Purkinje cell (primary cell): ENCODE measurements around the gene OR7G3. TPM values are rescaled to one million over a fixed set of nuclear protein-coding genes. Genes with fewer than 3 reads are reported as not detected.

Experiments used
- polyA plus RNA-seq: library from polyadenylated mRNA; unstranded; fragments of >200 nt; fragmentation: Nextera tagmentation; gene quantifications from 2 replicates; pipeline ENCODE4 v1.2.1, GENCODE V29; 2014

Gene OR7G3
- not detected in 2 replicates for polyA plus RNA-seq

DNA sequence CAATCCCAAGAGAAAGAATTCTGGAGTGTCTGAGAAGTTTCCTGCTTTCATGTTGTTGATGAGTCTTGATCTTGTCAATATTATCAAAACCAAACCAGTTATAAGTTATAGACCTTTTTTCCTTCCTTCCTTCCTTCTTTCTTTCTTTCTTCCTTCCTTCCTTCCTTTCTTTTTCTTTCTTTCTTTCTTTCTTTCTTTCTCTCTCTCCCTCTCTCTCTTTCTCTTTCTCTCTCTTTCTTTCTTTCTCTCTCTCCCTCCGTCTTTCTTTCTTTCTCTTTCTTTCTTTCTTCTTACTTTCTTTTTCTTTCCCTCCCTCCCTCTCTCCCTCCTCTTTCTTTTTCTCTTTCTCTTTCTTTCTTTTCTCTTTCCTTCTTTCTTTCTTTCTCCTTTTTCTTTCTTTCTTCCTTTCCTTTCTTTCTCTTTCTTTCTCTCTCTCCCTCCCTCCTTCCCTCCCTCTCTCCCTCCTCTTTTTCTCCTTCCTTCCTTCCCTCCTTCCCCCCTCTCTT is at the start of gene OR7G3:
TSS of gene OR7G3 (minus strand) at position 51 of the 506 bp plus-strand sequence. CDS start at position 51, 0 bp downstream.

GRCh38 chr19:9140159-9140874 is 13.6 kb upstream of the OR7G3 start, which contains the start of gene ZNF317:
ZNF317 (plus strand) TSS chr19:9140397; CDS start chr19:9156017, 15,620 bp downstream.

GRCh38 chr19:9115307-9115813 is 11.4 kb downstream of the OR7G3 start, which contains the start of gene OR7G1:
OR7G1 (minus strand) TSS chr19:9115763; CDS start chr19:9115763, 0 bp downstream.

DNA sequence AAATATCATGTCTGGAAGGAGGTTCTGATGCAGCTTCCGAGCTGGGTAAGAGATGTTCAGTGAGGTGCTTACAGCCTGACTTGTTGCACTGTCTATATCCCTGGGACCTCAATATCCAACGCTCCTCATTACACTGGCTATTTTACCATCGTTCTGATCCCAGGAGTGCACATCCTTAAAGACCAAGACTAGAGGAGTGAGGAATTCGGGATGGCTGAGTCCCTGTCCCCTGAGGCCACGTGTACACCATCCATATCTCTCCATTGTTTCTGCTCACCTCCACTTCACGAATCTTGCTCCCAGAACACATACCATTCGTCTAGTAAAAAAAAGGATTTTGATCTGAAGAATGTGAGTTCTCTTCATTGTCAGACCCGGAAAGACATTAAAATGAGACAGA is 19.4 kb downstream of the OR7G3 start, which contains the start of gene OR7G2:
TSS of gene OR7G2 (minus strand) at position 101 of the 400 bp plus-strand sequence. CDS start 4,232 bp downstream, outside the sequence.

GRCh38 chr19:9086761-9087160 is 40.0 kb downstream of the OR7G3 start, which contains the start of gene OR1M1:
OR1M1 (plus strand) TSS chr19:9087061; CDS start chr19:9093245, 6,184 bp downstream.

Other genes with a start within 250 kb of the OR7G3 start
- 0.11 and 0.15 TPM in 2 replicates for gene MUC16, start 116.5 kb downstream of the OR7G3 start, polyA plus RNA-seq
- gene OR1M1, start 39.9 kb downstream of the OR7G3 start, polyA plus RNA-seq, result not detected in 2 replicates
- not detected in 2 replicates for gene OR7G2, start 19.5 kb downstream of the OR7G3 start, polyA plus RNA-seq
- not detected in 2 replicates for gene OR7G1, start 11.2 kb downstream of the OR7G3 start, polyA plus RNA-seq
- 38.2 and 44.6 TPM in 2 replicates for gene ZNF317, start 13.4 kb upstream of the OR7G3 start, polyA plus RNA-seq
- not detected in 2 replicates for gene OR7D2, start 52.0 kb upstream of the OR7G3 start, polyA plus RNA-seq
- not detected in 2 replicates for gene OR7D4, start 92.6 kb upstream of the OR7G3 start, polyA plus RNA-seq
- not detected in 2 replicates for gene OR7E24, start 124.0 kb upstream of the OR7G3 start, polyA plus RNA-seq
- 1.2 TPM in 2 replicates for gene ZNF699, start 182.9 kb upstream of the OR7G3 start, polyA plus RNA-seq
- gene ZNF559, start 197.2 kb upstream of the OR7G3 start, polyA plus RNA-seq, result 10.2 and 19.0 TPM in 2 replicates
- gene ZNF177, start 236.1 kb upstream of the OR7G3 start, polyA plus RNA-seq, result 10.9 and 11.7 TPM in 2 replicates